ENCODE data around the gene PAPPA.

The PAPPA gene

GRCh38 chr9:116383936-116384335, 230.3 kb downstream of the PAPPA start:
- no peak for DNase-seq (ENCODE audit: low spot score)

GRCh38 chr9:116387934-116388698, 234.5 kb downstream of the PAPPA start:
- DNase-seq (ENCODE audit: low spot score) = no peak

GRCh38 chr9:116389541-116390302, 236.1 kb downstream of the PAPPA start:
- DNase-seq (ENCODE audit: low spot score) = no peak

- DNase-seq (ENCODE audit: low spot score) = no peak
Observed at GRCh38 chr9:116390303-116391228, 237.0 kb downstream of the PAPPA start.

GRCh38 chr9:116391306-116391900, 237.8 kb downstream of the PAPPA start:
- DNase-seq (ENCODE audit: low spot score) = no peak

- DNase-seq (ENCODE audit: low spot score) = no peak
Observed at GRCh38 chr9:116393198-116393597, 239.6 kb downstream of the PAPPA start.

GRCh38 chr9:116394070-116394469, 240.5 kb downstream of the PAPPA start:
- DNase-seq (ENCODE audit: low spot score) = no peak

GRCh38 chr9:116394894-116395698, 241.5 kb downstream of the PAPPA start:
- no peak for DNase-seq (ENCODE audit: low spot score)

GRCh38 chr9:116395699-116396037, 242.1 kb downstream of the PAPPA start:
- no peak for DNase-seq (ENCODE audit: low spot score)

GRCh38 chr9:116403171-116403570, 249.6 kb downstream of the PAPPA start:
- no peak for DNase-seq (ENCODE audit: low spot score)

- DNase-seq (ENCODE audit: low spot score) = no peak
Observed at GRCh38 chr9:116404228-116404627, 250.6 kb downstream of the PAPPA start.

- DNase-seq (ENCODE audit: low spot score) = no peak
Observed at GRCh38 chr9:116405321-116405720, 251.7 kb downstream of the PAPPA start.

- no peak for DNase-seq (ENCODE audit: low spot score)
Observed at GRCh38 chr9:116406469-116406868, 252.9 kb downstream of the PAPPA start.

GRCh38 chr9:116409129-116409528, 255.5 kb downstream of the PAPPA start:
- no peak for DNase-seq (ENCODE audit: low spot score)

GRCh38 chr9:116409638-116410037, 256.0 kb downstream of the PAPPA start:
- no peak for DNase-seq (ENCODE audit: low spot score)

- no peak for DNase-seq (ENCODE audit: low spot score)
Observed at GRCh38 chr9:116411506-116411905, 257.9 kb downstream of the PAPPA start.

GRCh38 chr9:116414374-116414773, 260.8 kb downstream of the PAPPA start:
- no peak for DNase-seq (ENCODE audit: low spot score)

- DNase-seq (ENCODE audit: low spot score) = no peak
Observed at GRCh38 chr9:116416421-116416820, 262.8 kb downstream of the PAPPA start.

GRCh38 chr9:116417464-116417863, 263.9 kb downstream of the PAPPA start:
- peak; percentile 35 for DNase-seq (ENCODE audit: low spot score)

GRCh38 chr9:116419181-116419580, 265.6 kb downstream of the PAPPA start:
- no peak for DNase-seq (ENCODE audit: low spot score)

GRCh38 chr9:116420993-116421538, 267.5 kb downstream of the PAPPA start:
- no peak for DNase-seq (ENCODE audit: low spot score)

All from COLO829 (cell line).